ENCODE results near the gene NOS3.
A peak's percentile ranks its signal among the peaks of the same experiment; 100 is the strongest.

The NOS3 gene

GRCh38 chr7:151059367-151060112, 68.7 kb downstream of the NOS3 start, which contains the start of gene SLC4A2:
Gene SLC4A2 (plus strand): TSS chr7:151059589. CDS start chr7:151061988, 2,399 bp downstream.
- DNase-seq (ENCODE audit: low spot score): peak; percentile 96

GRCh38 chr7:151060113-151060415, 69.2 kb downstream of the NOS3 start:
- no peak for DNase-seq (ENCODE audit: low spot score)

GRCh38 chr7:151060416-151061212, 69.8 kb downstream of the NOS3 start:
- peak; percentile 63 for DNase-seq (ENCODE audit: low spot score)

GRCh38 chr7:151061213-151062110, 70.6 kb downstream of the NOS3 start:
- no peak for DNase-seq (ENCODE audit: low spot score)

- no peak for DNase-seq (ENCODE audit: low spot score)
These were observed 71.2 kb downstream of the NOS3 start for GRCh38 chr7:151062111-151062398.

GRCh38 chr7:151062399-151063211, 71.8 kb downstream of the NOS3 start:
- DNase-seq (ENCODE audit: low spot score): no peak

GRCh38 chr7:151063212-151063561, 72.4 kb downstream of the NOS3 start:
- DNase-seq (ENCODE audit: low spot score): no peak
